Suprapubic skin (tissue), 4 donors: ENCODE measurements around the gene MDK.

Source experiments
- EP300 ChIP-seq: sonication (generic); formaldehyde crosslinking; IDR thresholded peaks from one replicate; pipeline ENCODE4 v1.6.1; 2017; ENCODE audit warnings: antibody characterized with exemption
- POLR2AphosphoS5 ChIP-seq, 3 donors: sonication (generic); formaldehyde crosslinking; IDR thresholded peaks; one replicate each; pipeline ENCODE4 v1.6.1; 2017; ENCODE audit warnings: antibody characterized with exemption in 3 of 3
- TF ChIP-seq, protein P1 (sequence below), 2 donors: fragments of 200-600 bp in 1 of 2; fragments of 450-650 bp in 1 of 2; sonication (generic) in 1 of 2; IDR thresholded peaks; one replicate each; pipeline ENCODE4 v1.5.1; 2016 to 2019; ENCODE audit warnings: antibody characterized with exemption in 2 of 2, mild to moderate bottlenecking in 1 of 2, moderate library complexity in 1 of 2

GRCh38 chr11:46427364-46427763, 45.9 kb downstream of the MDK start:
- TF ChIP-seq, protein P1, sequence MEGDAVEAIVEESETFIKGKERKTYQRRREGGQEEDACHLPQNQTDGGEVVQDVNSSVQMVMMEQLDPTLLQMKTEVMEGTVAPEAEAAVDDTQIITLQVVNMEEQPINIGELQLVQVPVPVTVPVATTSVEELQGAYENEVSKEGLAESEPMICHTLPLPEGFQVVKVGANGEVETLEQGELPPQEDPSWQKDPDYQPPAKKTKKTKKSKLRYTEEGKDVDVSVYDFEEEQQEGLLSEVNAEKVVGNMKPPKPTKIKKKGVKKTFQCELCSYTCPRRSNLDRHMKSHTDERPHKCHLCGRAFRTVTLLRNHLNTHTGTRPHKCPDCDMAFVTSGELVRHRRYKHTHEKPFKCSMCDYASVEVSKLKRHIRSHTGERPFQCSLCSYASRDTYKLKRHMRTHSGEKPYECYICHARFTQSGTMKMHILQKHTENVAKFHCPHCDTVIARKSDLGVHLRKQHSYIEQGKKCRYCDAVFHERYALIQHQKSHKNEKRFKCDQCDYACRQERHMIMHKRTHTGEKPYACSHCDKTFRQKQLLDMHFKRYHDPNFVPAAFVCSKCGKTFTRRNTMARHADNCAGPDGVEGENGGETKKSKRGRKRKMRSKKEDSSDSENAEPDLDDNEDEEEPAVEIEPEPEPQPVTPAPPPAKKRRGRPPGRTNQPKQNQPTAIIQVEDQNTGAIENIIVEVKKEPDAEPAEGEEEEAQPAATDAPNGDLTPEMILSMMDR (IDR thresholded peaks at IDR 0.05), result no peak
- TF ChIP-seq POLR2AphosphoS5 (IDR thresholded peaks at IDR 0.05) (no peak), EP300 (no peak)
